Activated CD8-positive, alpha-beta T cell treated with anti-CD3 and anti-CD28 coated beads for 36 hours (primary cell): Measurements from ENCODE around the gene RNASE7. TPM values are rescaled to one million over a fixed set of nuclear protein-coding genes. Genes with fewer than 3 reads are reported as not detected.
"Not testable (repeated sequence)": the region's sequence is repeated elsewhere in the genome, so short reads cannot be mapped to it uniquely, and the experiment has no call there.

Experiments used
- ATAC-seq: fragments of 200-7000 bp; cut with Tn5 transposase; one replicate; pipeline ENCODE4 v1.10.0; 2021; ENCODE audit warnings: mild to moderate bottlenecking, moderate library complexity
- CTCF ChIA-PET: fragments of 350-600 bp; sonication (Branson Sonifier 250); formaldehyde crosslinking; loops from one replicate; lab custom pipeline; 2021; ENCODE audit warnings: antibody characterized with exemption; lab: Charles Lee
- POLR2A ChIA-PET: fragments of 350-600 bp; sonication (Branson Sonifier 250); formaldehyde crosslinking; loops from one replicate; lab custom pipeline; 2021; ENCODE audit warnings: antibody characterized with exemption; lab: Charles Lee
- DNase-seq: peaks from one replicate; pipeline ENCODE4 v3.0.0-alpha.2; 2020
- H3K27ac Mint-ChIP-seq: one replicate; pipeline ENCODE4 v1.8.0; 2021; ENCODE audit warnings: mild to moderate bottlenecking, mixed read lengths
- H3K27me3 Mint-ChIP-seq: one replicate; pipeline ENCODE4 v1.8.0; 2021; ENCODE audit warnings: mixed read lengths
- H3K36me3 Mint-ChIP-seq: one replicate; pipeline ENCODE4 v1.8.0; 2021; ENCODE audit warnings: low read depth, mixed read lengths
- H3K4me1 Mint-ChIP-seq: one replicate; pipeline ENCODE4 v1.8.0; 2021; ENCODE audit warnings: low read depth, mixed read lengths
- H3K4me3 Mint-ChIP-seq: one replicate; pipeline ENCODE4 v1.8.0; 2021; ENCODE audit warnings: mild to moderate bottlenecking, moderate library complexity, mixed read lengths
- H3K9me3 Mint-ChIP-seq: one replicate; pipeline ENCODE4 v1.8.0; 2021; ENCODE audit warnings: mixed read lengths
- intact Hi-C: fragments of 100-400 bp; cut with micrococcal nuclease; formaldehyde crosslinking; loops from one replicate; pipeline ENCODE4 v1.10.0; 2022
- total RNA-seq, 2 experiments: library from RNA; stranded (reverse); gene quantifications; one replicate each; pipeline ENCODE4 v1.2.3, GENCODE V29; 2021
- TF ChIP-seq, protein P1 (sequence below): fragments of 200-600 bp; IDR thresholded peaks from one replicate; pipeline ENCODE4 v1.8.0; 2022; ENCODE audit warnings: antibody characterized with exemption, mild to moderate bottlenecking

RNASE7 gene
- total RNA-seq, 2 experiments from 2014 or later: not detected

DNA sequence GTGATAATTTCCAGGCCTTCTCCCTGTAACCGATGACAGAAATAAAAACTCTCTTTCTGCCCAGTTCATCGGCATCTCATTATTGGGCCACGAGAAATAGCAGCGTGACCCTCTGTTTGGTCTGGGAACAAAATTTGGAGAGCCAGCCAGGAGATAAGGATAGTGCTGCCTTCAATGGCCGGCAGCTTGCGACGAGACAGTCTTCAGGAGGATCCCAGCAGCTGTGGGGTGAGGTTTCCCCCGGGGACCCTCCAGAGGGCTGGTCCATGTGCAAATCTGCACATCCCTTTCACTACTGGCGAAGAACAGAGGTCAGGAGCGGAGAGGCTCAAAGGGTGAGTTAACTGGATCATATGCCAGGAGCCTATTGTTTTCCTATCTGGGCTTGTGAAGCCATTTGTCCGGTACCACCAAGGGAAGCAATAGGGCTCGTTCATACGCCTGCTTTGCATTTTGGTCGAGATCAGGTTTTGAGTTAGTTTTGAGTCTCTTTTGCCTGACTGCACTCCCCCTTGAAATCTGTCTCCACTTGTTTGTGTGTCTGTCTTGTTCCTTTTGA is 38.3 kb upstream of the RNASE7 start:
- TF ChIP-seq, protein P1, sequence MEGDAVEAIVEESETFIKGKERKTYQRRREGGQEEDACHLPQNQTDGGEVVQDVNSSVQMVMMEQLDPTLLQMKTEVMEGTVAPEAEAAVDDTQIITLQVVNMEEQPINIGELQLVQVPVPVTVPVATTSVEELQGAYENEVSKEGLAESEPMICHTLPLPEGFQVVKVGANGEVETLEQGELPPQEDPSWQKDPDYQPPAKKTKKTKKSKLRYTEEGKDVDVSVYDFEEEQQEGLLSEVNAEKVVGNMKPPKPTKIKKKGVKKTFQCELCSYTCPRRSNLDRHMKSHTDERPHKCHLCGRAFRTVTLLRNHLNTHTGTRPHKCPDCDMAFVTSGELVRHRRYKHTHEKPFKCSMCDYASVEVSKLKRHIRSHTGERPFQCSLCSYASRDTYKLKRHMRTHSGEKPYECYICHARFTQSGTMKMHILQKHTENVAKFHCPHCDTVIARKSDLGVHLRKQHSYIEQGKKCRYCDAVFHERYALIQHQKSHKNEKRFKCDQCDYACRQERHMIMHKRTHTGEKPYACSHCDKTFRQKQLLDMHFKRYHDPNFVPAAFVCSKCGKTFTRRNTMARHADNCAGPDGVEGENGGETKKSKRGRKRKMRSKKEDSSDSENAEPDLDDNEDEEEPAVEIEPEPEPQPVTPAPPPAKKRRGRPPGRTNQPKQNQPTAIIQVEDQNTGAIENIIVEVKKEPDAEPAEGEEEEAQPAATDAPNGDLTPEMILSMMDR: no peak
- H3K27ac Mint-ChIP-seq: no peak overlapping the region
- H3K4me3 Mint-ChIP-seq: no peak overlapping the region
- no peaks in the 10 kb centered on the region for H3K9me3 Mint-ChIP-seq
- no peaks in the 10 kb centered on the region for H3K4me1 Mint-ChIP-seq
- intact Hi-C loops: no loop called here
- ChIA-PET POLR2A (no interaction called here), CTCF (interaction anchor here (0.5 to 12.6 kb wide), 3 partner anchors 12 to 89 kb away, joined by 4 to 208 read pairs (median 5); no protein-coding TSS in a partner anchor)
- no peak for DNase-seq
- no peak for ATAC-seq
- no peaks in the 10 kb centered on the region for H3K27me3 Mint-ChIP-seq
- no peaks in the 10 kb centered on the region for H3K36me3 Mint-ChIP-seq

GRCh38 chr14:21009721-21010120 is 32.4 kb upstream of the RNASE7 start:
- CTCF ChIA-PET: interaction anchor here (1.5 to 12.4 kb wide), 4 partner anchors 9 to 38 kb away, joined by 6 to 218 read pairs (median 110); partner anchors contain the start of genes RNASE7 and SLC39A2
- H3K27ac Mint-ChIP-seq, POLR2A ChIA-PET, H3K4me3 Mint-ChIP-seq, H3K4me1 Mint-ChIP-seq, H3K36me3 Mint-ChIP-seq, ATAC-seq, H3K9me3 Mint-ChIP-seq, DNase-seq, intact Hi-C loops: not testable (repeated sequence)
- peaks cover 12% of the 10 kb centered on the region for H3K27me3 Mint-ChIP-seq

- Mint-ChIP-seq H3K4me1 (no peaks in the 10 kb centered on the region), H3K27ac (no peak overlapping the region), H3K4me3 (no peak overlapping the region), H3K27me3 (peaks cover 12% of the 10 kb centered on the region), H3K36me3 (no peaks in the 10 kb centered on the region), H3K9me3 (no peaks in the 10 kb centered on the region)
- ChIA-PET POLR2A (interaction anchor here (0.9 to 1.2 kb wide), 3 partner anchors 29 to 93 kb away, joined by 3 read pairs; no protein-coding TSS in a partner anchor), CTCF (interaction anchor here (1.7 to 15.2 kb wide), 6 partner anchors 10 to 138 kb away, joined by 5 to 267 read pairs (median 213); partner anchors contain the start of genes RNASE7, SLC39A2, TMEM253 and ZNF219)
- no peak for ATAC-seq
- TF ChIP-seq, protein P1: no peak
- no peak for DNase-seq
- intact Hi-C loops: no loop called here
Measured at GRCh38 chr14:21011136-21011535, 31.0 kb upstream of the RNASE7 start.

- Mint-ChIP-seq H3K27ac (no peak overlapping the region), H3K4me1 (no peaks in the 10 kb centered on the region), H3K9me3 (no peaks in the 10 kb centered on the region), H3K27me3 (peaks cover 12% of the 10 kb centered on the region), H3K4me3 (no peak overlapping the region), H3K36me3 (no peaks in the 10 kb centered on the region)
- intact Hi-C loops: loop anchor here (1.0 to 2.0 kb wide), 2 partner anchors 26 to 78 kb away; no protein-coding TSS in a partner anchor
- ATAC-seq (peak; percentile 73), DNase-seq (peak; percentile 86)
- ChIA-PET POLR2A (interaction anchor here (0.9 to 2.2 kb wide), 9 partner anchors 9 to 90 kb away, joined by 3 to 8 read pairs (median 4); no protein-coding TSS in a partner anchor), CTCF (interaction anchor here (0.7 to 15.2 kb wide), 48 partner anchors 9 to 721 kb away, joined by 3 to 267 read pairs (median 7); partner anchors contain the start of genes ARHGEF40, NDRG2, OR5AU1 and RNASE13)
- TF ChIP-seq, protein P1: peak; percentile 89
Measured at GRCh38 chr14:21014761-21015190, 27.4 kb upstream of the RNASE7 start.

DNA sequence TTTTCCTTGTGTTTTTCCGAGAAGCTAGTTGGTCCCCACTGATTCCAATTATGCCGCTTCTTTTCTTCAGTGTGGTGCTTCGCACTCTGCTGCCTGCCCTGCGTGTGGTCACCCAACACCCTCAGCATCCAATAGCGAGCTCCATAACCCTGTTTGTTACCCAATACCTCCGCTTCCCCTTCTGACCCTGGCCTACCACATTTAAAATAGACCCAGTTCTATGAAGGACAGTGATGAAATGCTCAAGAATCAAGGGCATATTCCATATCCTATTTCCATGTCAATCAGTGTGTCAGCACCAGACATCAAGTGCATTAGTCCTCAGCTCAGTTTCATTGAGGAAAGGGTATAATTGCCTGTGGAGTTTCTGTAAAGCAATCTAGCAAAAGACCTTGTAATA is 26.9 kb upstream of the RNASE7 start:
- Mint-ChIP-seq H3K9me3 (no peaks in the 10 kb centered on the region), H3K27me3 (peaks cover 12% of the 10 kb centered on the region), H3K4me3 (no peak overlapping the region), H3K36me3 (no peaks in the 10 kb centered on the region), H3K27ac (no peak overlapping the region), H3K4me1 (no peaks in the 10 kb centered on the region)
- DNase-seq (no peak), ATAC-seq (no peak)
- TF ChIP-seq, protein P1: no peak
- POLR2A ChIA-PET: interaction anchor here (0.9 to 2.2 kb wide), 9 partner anchors 8 to 90 kb away, joined by 3 to 8 read pairs (median 4); no protein-coding TSS in a partner anchor
- intact Hi-C loops: loop anchor here (2.0 kb wide), 1 partner anchor 77 kb away; no protein-coding TSS in a partner anchor
- CTCF ChIA-PET: interaction anchor here (1.1 to 15.2 kb wide), 41 partner anchors 9 to 722 kb away, joined by 3 to 267 read pairs (median 7); partner anchors contain the start of genes ARHGEF40, NDRG2, RNASE13 and RNASE7
